ENCODE results near the gene TRAK1.

DNA sequence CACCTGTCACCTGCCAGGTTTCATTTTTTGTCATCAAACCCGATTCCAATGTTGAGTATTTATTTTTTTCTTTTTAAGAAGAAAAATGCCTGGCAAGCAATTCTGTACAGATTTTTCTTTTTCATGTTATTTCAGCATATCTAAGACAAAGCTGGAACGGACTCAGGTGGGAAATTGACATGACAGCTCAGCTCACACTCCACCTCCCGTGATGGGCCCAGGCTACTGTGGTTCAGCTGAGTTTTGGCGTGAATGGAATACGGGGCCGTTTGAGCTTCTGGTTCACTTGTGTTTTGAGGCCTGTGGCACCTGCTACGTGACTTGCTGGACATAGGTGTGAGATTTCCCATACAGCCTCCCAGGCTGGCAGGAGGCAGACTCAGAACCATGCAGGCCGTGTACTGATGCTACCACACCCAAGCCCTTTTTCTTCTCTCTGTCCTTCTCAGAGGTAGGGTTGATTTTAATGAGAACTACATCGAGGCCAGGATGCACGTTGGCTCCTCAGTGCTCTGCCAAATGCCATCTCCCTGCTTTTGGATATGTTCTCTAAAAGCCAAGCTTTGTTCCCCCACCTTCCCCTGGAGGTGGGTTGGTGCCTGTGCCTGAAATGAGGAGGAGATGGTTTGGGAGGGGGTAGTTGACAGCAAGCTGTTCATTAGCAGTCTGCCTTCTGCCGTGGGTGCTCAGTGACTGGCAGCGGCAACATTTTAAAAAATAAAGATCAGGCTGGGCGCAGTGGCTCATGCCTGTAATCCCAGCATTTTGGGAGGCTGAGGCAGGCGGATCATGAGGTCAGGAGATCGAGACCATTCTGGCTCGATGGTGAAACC, 48.7 kb downstream of the TRAK1 start:
- TF ChIP-seq EZH2 (IDR thresholded peaks at IDR 0.05; ENCODE audit: borderline replicate concordance) = no peak
- TF ChIP-seq, protein P1, sequence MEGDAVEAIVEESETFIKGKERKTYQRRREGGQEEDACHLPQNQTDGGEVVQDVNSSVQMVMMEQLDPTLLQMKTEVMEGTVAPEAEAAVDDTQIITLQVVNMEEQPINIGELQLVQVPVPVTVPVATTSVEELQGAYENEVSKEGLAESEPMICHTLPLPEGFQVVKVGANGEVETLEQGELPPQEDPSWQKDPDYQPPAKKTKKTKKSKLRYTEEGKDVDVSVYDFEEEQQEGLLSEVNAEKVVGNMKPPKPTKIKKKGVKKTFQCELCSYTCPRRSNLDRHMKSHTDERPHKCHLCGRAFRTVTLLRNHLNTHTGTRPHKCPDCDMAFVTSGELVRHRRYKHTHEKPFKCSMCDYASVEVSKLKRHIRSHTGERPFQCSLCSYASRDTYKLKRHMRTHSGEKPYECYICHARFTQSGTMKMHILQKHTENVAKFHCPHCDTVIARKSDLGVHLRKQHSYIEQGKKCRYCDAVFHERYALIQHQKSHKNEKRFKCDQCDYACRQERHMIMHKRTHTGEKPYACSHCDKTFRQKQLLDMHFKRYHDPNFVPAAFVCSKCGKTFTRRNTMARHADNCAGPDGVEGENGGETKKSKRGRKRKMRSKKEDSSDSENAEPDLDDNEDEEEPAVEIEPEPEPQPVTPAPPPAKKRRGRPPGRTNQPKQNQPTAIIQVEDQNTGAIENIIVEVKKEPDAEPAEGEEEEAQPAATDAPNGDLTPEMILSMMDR (IDR thresholded peaks at IDR 0.05; ENCODE audit: poor library complexity) = no peak
- no peak for TF ChIP-seq EZH2phosphoT487 (IDR thresholded peaks at IDR 0.05; ENCODE audit: low read depth, severe bottlenecking, unreplicated experiment)
